ENCODE data around the gene MAG. TPM values are rescaled to one million over a fixed set of nuclear protein-coding genes. Genes with fewer than 3 reads are reported as not detected.

MAG gene
- total RNA-seq, 4 donors from 2014 or later = 0.65 to 2.4 (median 1.2) TPM; not detected in 1

- intact Hi-C loops (cut with DNase I) = no loop called here
- H3K4me1 ChIP-seq = no peaks in the 10 kb centered on the region
- TF ChIP-seq POLR2AphosphoS5 (IDR thresholded peaks at IDR 0.05) (no peak), CTCF (IDR thresholded peaks at IDR 0.05) (no peak), EP300 (IDR thresholded peaks at IDR 0.05) (no peak), POLR2A (IDR thresholded peaks at IDR 0.05; ENCODE audit: low read depth) (no peak)
- H3K4me3 ChIP-seq = no peak overlapping the region
- no peaks in the 10 kb centered on the region for H3K36me3 ChIP-seq
- no peaks in the 10 kb centered on the region for H3K9me3 ChIP-seq
- peaks cover 0 to 80% (median 0%) of the 10 kb centered on the region in 4 donors for H3K27me3 ChIP-seq
- no peak overlapping the region for H3K27ac ChIP-seq (replicated peaks in 1 of 4)
- WGBS = 78% methylated on average over 6 of the region's 6 CpGs
- DNase-seq (ENCODE audit: extremely low spot score) = no peak
These were observed 702 bp upstream of the MAG start for GRCh38 chr19:35291259-35291658.

- whole genome bisulfite sequencing = 76% methylated on average over 23 of the region's 23 CpGs
- H3K36me3 ChIP-seq = no peaks in the 10 kb centered on the region
- TF ChIP-seq CTCF (IDR thresholded peaks at IDR 0.05) = no peak
- TF ChIP-seq EP300 (IDR thresholded peaks at IDR 0.05) = no peak
- TF ChIP-seq POLR2A (IDR thresholded peaks at IDR 0.05; ENCODE audit: low read depth) = no peak
- TF ChIP-seq POLR2AphosphoS5 (IDR thresholded peaks at IDR 0.05) = no peak
- intact Hi-C loops (cut with DNase I) = no loop called here
- no peak overlapping the region for H3K4me3 ChIP-seq
- no peak for DNase-seq (ENCODE audit: extremely low spot score)
- peaks cover 0 to 78% (median 0%) of the 10 kb centered on the region in 4 donors for H3K27me3 ChIP-seq
- no peaks in the 10 kb centered on the region for H3K4me1 ChIP-seq
- no peaks in the 10 kb centered on the region for H3K9me3 ChIP-seq
- H3K27ac ChIP-seq (replicated peaks in 1 of 4) = no peak overlapping the region
These were observed 731 bp downstream of the MAG start for GRCh38 chr19:35292421-35293362.

- Histone ChIP-seq H3K36me3 (no peaks in the 10 kb centered on the region), H3K27me3 (peaks cover 0 to 82% (median 0%) of the 10 kb centered on the region in 4 donors), H3K4me3 (no peak overlapping the region), H3K4me1 (no peaks in the 10 kb centered on the region), H3K9me3 (no peaks in the 10 kb centered on the region), H3K27ac (replicated peaks in 1 of 4) (no peak overlapping the region)
- intact Hi-C loops (cut with DNase I) = no loop called here
- TF ChIP-seq POLR2AphosphoS5 (IDR thresholded peaks at IDR 0.05) (no peak), EP300 (IDR thresholded peaks at IDR 0.05) (no peak), CTCF (IDR thresholded peaks at IDR 0.05) (no peak), POLR2A (IDR thresholded peaks at IDR 0.05; ENCODE audit: low read depth) (no peak)
- no peak for DNase-seq (ENCODE audit: extremely low spot score)
- 31% methylated on average over 7 of the region's 7 CpGs for WGBS
These were observed 1.4 kb downstream of the MAG start for GRCh38 chr19:35293363-35293739.

- intact Hi-C loops (cut with DNase I) = no loop called here
- no peak overlapping the region for H3K27ac ChIP-seq (replicated peaks in 1 of 4)
- H3K4me3 ChIP-seq = no peak overlapping the region
- no peaks in the 10 kb centered on the region for H3K9me3 ChIP-seq
- H3K4me1 ChIP-seq = no peaks in the 10 kb centered on the region
- no peaks in the 10 kb centered on the region for H3K36me3 ChIP-seq
- 68% methylated on average over 14 of the region's 17 CpGs for WGBS
- peaks cover 0 to 82% (median 0%) of the 10 kb centered on the region in 4 donors for H3K27me3 ChIP-seq
- TF ChIP-seq POLR2AphosphoS5 (IDR thresholded peaks at IDR 0.05) (no peak), POLR2A (IDR thresholded peaks at IDR 0.05; ENCODE audit: low read depth) (no peak), CTCF (IDR thresholded peaks at IDR 0.05) (no peak), EP300 (IDR thresholded peaks at IDR 0.05) (no peak)
- DNase-seq (ENCODE audit: extremely low spot score) = no peak
These were observed 1.8 kb downstream of the MAG start for GRCh38 chr19:35293808-35294207.

Data from esophagus muscularis mucosa (tissue), 4 donors.